HEK293 (cell line): ENCODE data around the gene CSMD2.

Source experiments
- CTCF ChIA-PET: fragments of 350-600 bp; formaldehyde crosslinking; extraction: SDS; loops from one replicate; lab custom pipeline; 2021; ENCODE audit warnings: antibody characterized with exemption; lab: Yijun Ruan, JAX
- POLR2A ChIA-PET: fragments of 300-600 bp; formaldehyde crosslinking; extraction: SDS; loops from one replicate; lab custom pipeline; 2020; ENCODE audit warnings: antibody characterized with exemption, inconsistent platforms; lab: Yijun Ruan, JAX
- H3K27ac ChIP-seq: fragments of 200-500 bp; sonication (Bioruptor generic); 2 replicates; pipeline ENCODE4 v1.5.1; 2014; ENCODE audit warnings: low read depth, low read length, control low read depth, inconsistent platforms; ENCODE audit errors: extremely low read depth
- H3K36me3 ChIP-seq, 2 experiments: fragments of 200-500 bp in 1 of 2; sonication (Bioruptor generic) in 1 of 2; 1 replicate in 1 of 2; 2 replicates in 1 of 2; pipeline ENCODE4 v1.5.1; 2014 to 2017; ENCODE audit warnings: inconsistent platforms in 2 of 2, low read length in 2 of 2; ENCODE audit not compliant: control insufficient read depth in 2 of 2, insufficient read depth in 1 of 2
- H3K4me1 ChIP-seq: fragments of 200-500 bp; sonication (Bioruptor generic); 2 replicates; pipeline ENCODE4 v1.5.1; 2014; ENCODE audit warnings: mild to moderate bottlenecking, low read length, inconsistent platforms; ENCODE audit not compliant: control insufficient read depth, insufficient read depth
- H3K4me3 ChIP-seq: 2 replicates; pipeline ENCODE4 v1.5.1; 2011; ENCODE audit warnings: low read depth, mild to moderate bottlenecking, control low read depth, low read length, moderate library complexity
- H3K9me3 ChIP-seq: fragments of 200-500 bp; sonication (Bioruptor generic); 2 replicates; pipeline ENCODE4 v1.5.1; 2014; ENCODE audit warnings: low read depth, low read length, inconsistent platforms; ENCODE audit not compliant: control insufficient read depth, insufficient read depth
- KLF1 ChIP-seq: fragments of 450-650 bp; formaldehyde crosslinking; IDR thresholded peaks from 2 replicates; pipeline ENCODE4 v1.5.1; 2016; ENCODE audit warnings: missing biosample characterization, missing genetic modification characterization
- KLF7 ChIP-seq: fragments of 450-650 bp; formaldehyde crosslinking; IDR thresholded peaks from 2 replicates; pipeline ENCODE4 v1.5.1; 2016; ENCODE audit warnings: missing biosample characterization, missing genetic modification characterization, borderline replicate concordance
- MEIS1 ChIP-seq: sonication (generic); formaldehyde crosslinking; IDR thresholded peaks from 2 replicates; pipeline ENCODE4 v1.8.1; 2022; ENCODE audit warnings: missing genetic modification reagents, mild to moderate bottlenecking, borderline replicate concordance
- MYNN ChIP-seq: fragments of 450-650 bp; formaldehyde crosslinking; IDR thresholded peaks from 2 replicates; pipeline ENCODE4 v1.5.1; 2016; ENCODE audit warnings: missing biosample characterization, missing genetic modification characterization, borderline replicate concordance
- SP7 ChIP-seq: fragments of 450-650 bp; formaldehyde crosslinking; IDR thresholded peaks from 2 replicates; pipeline ENCODE4 v1.5.1; 2016; ENCODE audit warnings: missing biosample characterization, missing genetic modification characterization
- YY1 ChIP-seq: fragments of 450-650 bp; formaldehyde crosslinking; IDR thresholded peaks from 2 replicates; pipeline ENCODE4 v1.5.1; 2018; ENCODE audit warnings: missing biosample characterization, missing genetic modification characterization
- YY2 ChIP-seq: fragments of 450-650 bp; formaldehyde crosslinking; IDR thresholded peaks from 2 replicates; pipeline ENCODE4 v1.5.1; 2016; ENCODE audit warnings: missing biosample characterization, missing genetic modification characterization
- ZBTB21 ChIP-seq: fragments of 450-650 bp; formaldehyde crosslinking; IDR thresholded peaks from 2 replicates; pipeline ENCODE4 v1.5.1; 2017; ENCODE audit warnings: missing biosample characterization, missing genetic modification characterization
- ZEB2 ChIP-seq: fragments of 450-650 bp; formaldehyde crosslinking; IDR thresholded peaks from 2 replicates; pipeline ENCODE4 v1.5.1; 2016; ENCODE audit warnings: missing biosample characterization, missing genetic modification characterization
- ZNF114 ChIP-seq: fragments of 450-650 bp; formaldehyde crosslinking; IDR thresholded peaks from 2 replicates; pipeline ENCODE4 v1.5.0; 2017; ENCODE audit warnings: missing biosample characterization, missing genetic modification characterization
- ZNF184 ChIP-seq: fragments of 450-650 bp; IDR thresholded peaks from 2 replicates; pipeline ENCODE4 v1.5.1; 2018; ENCODE audit warnings: missing biosample characterization, mild to moderate bottlenecking, missing genetic modification characterization
- ZNF292 ChIP-seq: fragments of 450-650 bp; formaldehyde crosslinking; IDR thresholded peaks from 2 replicates; pipeline ENCODE4 v1.5.1; 2016; ENCODE audit warnings: low read depth, missing biosample characterization, missing genetic modification characterization, borderline replicate concordance
- ZNF391 ChIP-seq: fragments of 450-650 bp; formaldehyde crosslinking; IDR thresholded peaks from 2 replicates; pipeline ENCODE4 v1.5.1; 2016; ENCODE audit warnings: low read depth, missing biosample characterization, missing genetic modification characterization, borderline replicate concordance
- ZNF433 ChIP-seq: fragments of 450-650 bp; formaldehyde crosslinking; IDR thresholded peaks from 2 replicates; pipeline ENCODE4 v1.5.1; 2016; ENCODE audit warnings: missing biosample characterization, missing genetic modification characterization, low read depth
- ZNF654 ChIP-seq: fragments of 450-650 bp; formaldehyde crosslinking; IDR thresholded peaks from 2 replicates; pipeline ENCODE4 v1.5.1; 2016; ENCODE audit warnings: low read depth, missing biosample characterization, missing genetic modification characterization
- ZNF658 ChIP-seq: fragments of 450-650 bp; formaldehyde crosslinking; IDR thresholded peaks from 2 replicates; pipeline ENCODE4; 2016; ENCODE audit warnings: missing biosample characterization, missing genetic modification characterization
- ZNF677 ChIP-seq: fragments of 450-650 bp; IDR thresholded peaks from 2 replicates; pipeline ENCODE4 v1.5.0; 2018; ENCODE audit warnings: missing biosample characterization, mild to moderate bottlenecking, missing genetic modification characterization, moderate library complexity
- ZNF701 ChIP-seq: fragments of 450-650 bp; formaldehyde crosslinking; IDR thresholded peaks from 2 replicates; pipeline ENCODE4 v1.5.1; 2016; ENCODE audit warnings: missing biosample characterization, missing genetic modification characterization
- ZNF76 ChIP-seq: fragments of 450-650 bp; formaldehyde crosslinking; IDR thresholded peaks from 2 replicates; pipeline ENCODE4; 2016; ENCODE audit warnings: low read depth, missing biosample characterization, missing genetic modification characterization, borderline replicate concordance
- ZNF776 ChIP-seq: fragments of 450-650 bp; formaldehyde crosslinking; IDR thresholded peaks from 2 replicates; pipeline ENCODE4 v1.5.0; 2017; ENCODE audit warnings: missing biosample characterization, missing genetic modification characterization, borderline replicate concordance
- ZNF785 ChIP-seq: fragments of 450-650 bp; formaldehyde crosslinking; IDR thresholded peaks from 2 replicates; pipeline ENCODE4 v1.5.1; 2016; ENCODE audit warnings: missing biosample characterization, missing genetic modification characterization
- TF ChIP-seq, protein P1 (sequence below): fragments of 450-650 bp; formaldehyde crosslinking; IDR thresholded peaks from 2 replicates; pipeline ENCODE4 v1.5.1; 2016; ENCODE audit warnings: missing biosample characterization, missing genetic modification characterization
- TF ChIP-seq, protein P2 (sequence below): fragments of 450-650 bp; formaldehyde crosslinking; conservative IDR thresholded peaks from 2 replicates; pipeline ENCODE4 v1.5.1; 2016; ENCODE audit warnings: low read depth, missing biosample characterization, missing genetic modification characterization
- TF ChIP-seq, protein P3 (sequence below): fragments of 450-650 bp; formaldehyde crosslinking; IDR thresholded peaks from 2 replicates; pipeline ENCODE4 v1.5.1; 2016; ENCODE audit warnings: missing biosample characterization, missing genetic modification characterization
- TF ChIP-seq, protein P4 (sequence below): fragments of 450-650 bp; formaldehyde crosslinking; IDR thresholded peaks from 2 replicates; pipeline ENCODE4 v1.5.1; 2016; ENCODE audit warnings: missing biosample characterization, missing genetic modification characterization
- TF ChIP-seq, protein P5 (sequence below): fragments of 450-650 bp; formaldehyde crosslinking; IDR thresholded peaks from 2 replicates; pipeline ENCODE4 v1.5.1; 2017; ENCODE audit warnings: missing biosample characterization, missing genetic modification characterization

The CSMD2 gene

DNA sequence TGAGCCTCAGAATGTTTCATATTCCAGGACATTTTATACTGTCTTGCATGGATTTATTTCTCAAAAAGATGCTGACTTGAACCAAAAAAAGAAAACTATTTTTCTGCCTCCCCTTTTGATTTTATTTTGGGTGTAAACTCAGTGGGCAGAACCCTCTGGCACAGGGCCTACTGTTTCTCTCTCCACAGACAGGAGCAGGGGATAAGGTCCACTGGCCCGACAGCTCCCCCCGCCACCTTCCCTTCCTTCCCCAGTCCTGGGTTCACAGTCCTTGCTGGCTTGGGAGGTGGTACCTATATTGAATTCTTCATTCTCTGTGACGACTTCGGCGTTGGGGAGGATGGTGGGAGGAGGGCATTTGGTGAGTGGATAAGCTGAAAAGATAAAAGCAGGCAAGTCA lies 578.2 kb downstream of the CSMD2 start:
- ChIA-PET CTCF (no interaction called here), POLR2A (no interaction called here)
- Histone ChIP-seq H3K4me3 (no peak overlapping the region), H3K36me3 (no peaks in the 10 kb centered on the region), H3K27ac (no peak overlapping the region), H3K4me1 (no peaks in the 10 kb centered on the region), H3K9me3 (no peaks in the 10 kb centered on the region)
- TF ChIP-seq, protein P1, sequence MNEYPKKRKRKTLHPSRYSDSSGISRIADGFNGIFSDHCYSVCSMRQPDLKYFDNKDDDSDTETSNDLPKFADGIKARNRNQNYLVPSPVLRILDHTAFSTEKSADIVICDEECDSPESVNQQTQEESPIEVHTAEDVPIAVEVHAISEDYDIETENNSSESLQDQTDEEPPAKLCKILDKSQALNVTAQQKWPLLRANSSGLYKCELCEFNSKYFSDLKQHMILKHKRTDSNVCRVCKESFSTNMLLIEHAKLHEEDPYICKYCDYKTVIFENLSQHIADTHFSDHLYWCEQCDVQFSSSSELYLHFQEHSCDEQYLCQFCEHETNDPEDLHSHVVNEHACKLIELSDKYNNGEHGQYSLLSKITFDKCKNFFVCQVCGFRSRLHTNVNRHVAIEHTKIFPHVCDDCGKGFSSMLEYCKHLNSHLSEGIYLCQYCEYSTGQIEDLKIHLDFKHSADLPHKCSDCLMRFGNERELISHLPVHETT = no peak
- TF ChIP-seq ZNF114 (no peak), ZNF76 (tag by site-specific recombination) (no peak), ZNF658 (tag by site-specific recombination) (no peak), YY2 (tag by site-specific recombination) (no peak), MYNN (tag by site-specific recombination) (no peak), ZNF776 (tag by site-specific recombination) (no peak), ZNF433 (tag by site-specific recombination) (no peak)
- TF ChIP-seq, protein P2, sequence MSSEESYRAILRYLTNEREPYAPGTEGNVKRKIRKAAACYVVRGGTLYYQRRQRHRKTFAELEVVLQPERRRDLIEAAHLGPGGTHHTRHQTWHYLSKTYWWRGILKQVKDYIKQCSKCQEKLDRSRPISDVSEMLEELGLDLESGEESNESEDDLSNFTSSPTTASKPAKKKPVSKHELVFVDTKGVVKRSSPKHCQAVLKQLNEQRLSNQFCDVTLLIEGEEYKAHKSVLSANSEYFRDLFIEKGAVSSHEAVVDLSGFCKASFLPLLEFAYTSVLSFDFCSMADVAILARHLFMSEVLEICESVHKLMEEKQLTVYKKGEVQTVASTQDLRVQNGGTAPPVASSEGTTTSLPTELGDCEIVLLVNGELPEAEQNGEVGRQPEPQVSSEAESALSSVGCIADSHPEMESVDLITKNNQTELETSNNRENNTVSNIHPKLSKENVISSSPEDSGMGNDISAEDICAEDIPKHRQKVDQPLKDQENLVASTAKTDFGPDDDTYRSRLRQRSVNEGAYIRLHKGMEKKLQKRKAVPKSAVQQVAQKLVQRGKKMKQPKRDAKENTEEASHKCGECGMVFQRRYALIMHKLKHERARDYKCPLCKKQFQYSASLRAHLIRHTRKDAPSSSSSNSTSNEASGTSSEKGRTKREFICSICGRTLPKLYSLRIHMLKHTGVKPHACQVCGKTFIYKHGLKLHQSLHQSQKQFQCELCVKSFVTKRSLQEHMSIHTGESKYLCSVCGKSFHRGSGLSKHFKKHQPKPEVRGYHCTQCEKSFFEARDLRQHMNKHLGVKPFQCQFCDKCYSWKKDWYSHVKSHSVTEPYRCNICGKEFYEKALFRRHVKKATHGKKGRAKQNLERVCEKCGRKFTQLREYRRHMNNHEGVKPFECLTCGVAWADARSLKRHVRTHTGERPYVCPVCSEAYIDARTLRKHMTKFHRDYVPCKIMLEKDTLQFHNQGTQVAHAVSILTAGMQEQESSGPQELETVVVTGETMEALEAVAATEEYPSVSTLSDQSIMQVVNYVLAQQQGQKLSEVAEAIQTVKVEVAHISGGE = no peak

DNA sequence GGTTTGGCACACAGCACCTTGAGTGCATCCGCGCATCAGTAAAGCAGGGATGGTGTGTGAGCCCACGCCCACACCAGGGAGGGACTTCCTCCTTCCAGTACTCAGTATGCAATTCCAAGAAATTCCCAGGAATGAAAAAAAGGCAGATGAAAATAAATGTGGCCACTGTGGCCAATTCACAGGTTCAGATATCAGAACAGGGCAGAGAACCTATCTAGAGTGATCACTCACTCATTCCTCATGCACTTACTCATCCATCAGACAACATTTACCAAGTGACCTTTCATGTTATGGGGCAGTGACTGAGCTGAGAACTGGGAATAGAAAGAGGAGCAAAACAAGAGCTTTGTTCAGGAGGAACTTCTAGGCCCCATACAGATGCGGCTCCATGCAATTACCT lies 578.9 kb downstream of the CSMD2 start:
- ChIA-PET POLR2A (no interaction called here), CTCF (no interaction called here)
- Histone ChIP-seq H3K4me3 (no peak overlapping the region), H3K36me3 (no peaks in the 10 kb centered on the region), H3K27ac (no peak overlapping the region), H3K9me3 (no peaks in the 10 kb centered on the region), H3K4me1 (no peaks in the 10 kb centered on the region)
- TF ChIP-seq, protein P3, sequence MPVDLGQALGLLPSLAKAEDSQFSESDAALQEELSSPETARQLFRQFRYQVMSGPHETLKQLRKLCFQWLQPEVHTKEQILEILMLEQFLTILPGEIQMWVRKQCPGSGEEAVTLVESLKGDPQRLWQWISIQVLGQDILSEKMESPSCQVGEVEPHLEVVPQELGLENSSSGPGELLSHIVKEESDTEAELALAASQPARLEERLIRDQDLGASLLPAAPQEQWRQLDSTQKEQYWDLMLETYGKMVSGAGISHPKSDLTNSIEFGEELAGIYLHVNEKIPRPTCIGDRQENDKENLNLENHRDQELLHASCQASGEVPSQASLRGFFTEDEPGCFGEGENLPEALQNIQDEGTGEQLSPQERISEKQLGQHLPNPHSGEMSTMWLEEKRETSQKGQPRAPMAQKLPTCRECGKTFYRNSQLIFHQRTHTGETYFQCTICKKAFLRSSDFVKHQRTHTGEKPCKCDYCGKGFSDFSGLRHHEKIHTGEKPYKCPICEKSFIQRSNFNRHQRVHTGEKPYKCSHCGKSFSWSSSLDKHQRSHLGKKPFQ (tag by site-specific recombination) = no peak
- TF ChIP-seq, protein P4, sequence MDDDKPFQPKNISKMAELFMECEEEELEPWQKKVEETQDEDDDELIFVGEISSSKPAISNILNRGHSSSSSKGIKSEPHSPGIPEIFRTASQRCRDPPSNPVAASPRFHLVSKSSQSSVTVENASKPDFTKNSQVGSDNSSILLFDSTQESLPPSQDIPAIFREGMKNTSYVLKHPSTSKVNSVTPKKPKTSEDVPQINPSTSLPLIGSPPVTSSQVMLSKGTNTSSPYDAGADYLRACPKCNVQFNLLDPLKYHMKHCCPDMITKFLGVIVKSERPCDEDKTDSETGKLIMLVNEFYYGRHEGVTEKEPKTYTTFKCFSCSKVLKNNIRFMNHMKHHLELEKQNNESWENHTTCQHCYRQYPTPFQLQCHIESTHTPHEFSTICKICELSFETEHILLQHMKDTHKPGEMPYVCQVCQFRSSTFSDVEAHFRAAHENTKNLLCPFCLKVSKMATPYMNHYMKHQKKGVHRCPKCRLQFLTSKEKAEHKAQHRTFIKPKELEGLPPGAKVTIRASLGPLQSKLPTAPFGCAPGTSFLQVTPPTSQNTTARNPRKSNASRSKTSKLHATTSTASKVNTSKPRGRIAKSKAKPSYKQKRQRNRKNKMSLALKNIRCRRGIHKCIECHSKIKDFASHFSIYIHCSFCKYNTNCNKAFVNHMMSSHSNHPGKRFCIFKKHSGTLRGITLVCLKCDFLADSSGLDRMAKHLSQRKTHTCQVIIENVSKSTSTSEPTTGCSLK (tag by site-specific recombination) = no peak
- TF ChIP-seq ZNF677 (tag by site-specific recombination) (no peak), ZNF292 (tag by site-specific recombination) (no peak), YY1 (tag by site-specific recombination) (no peak), KLF1 (tag by site-specific recombination) (no peak), ZNF785 (tag by site-specific recombination) (no peak), ZBTB21 (tag by site-specific recombination) (no peak), ZNF701 (tag by site-specific recombination) (no peak), ZEB2 (tag by site-specific recombination) (no peak), SP7 (no peak), KLF7 (tag by site-specific recombination) (no peak), ZNF391 (tag by site-specific recombination) (no peak), ZNF433 (tag by site-specific recombination) (no peak), ZNF184 (tag by site-specific recombination) (no peak), ZNF654 (tag by site-specific recombination) (no peak), MEIS1 (CRISPR knock-in tag) (no peak)
- TF ChIP-seq, protein P5, sequence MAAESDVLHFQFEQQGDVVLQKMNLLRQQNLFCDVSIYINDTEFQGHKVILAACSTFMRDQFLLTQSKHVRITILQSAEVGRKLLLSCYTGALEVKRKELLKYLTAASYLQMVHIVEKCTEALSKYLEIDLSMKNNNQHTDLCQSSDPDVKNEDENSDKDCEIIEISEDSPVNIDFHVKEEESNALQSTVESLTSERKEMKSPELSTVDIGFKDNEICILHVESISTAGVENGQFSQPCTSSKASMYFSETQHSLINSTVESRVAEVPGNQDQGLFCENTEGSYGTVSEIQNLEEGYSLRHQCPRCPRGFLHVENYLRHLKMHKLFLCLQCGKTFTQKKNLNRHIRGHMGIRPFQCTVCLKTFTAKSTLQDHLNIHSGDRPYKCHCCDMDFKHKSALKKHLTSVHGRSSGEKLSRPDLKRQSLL (tag by site-specific recombination) = no peak
